Vagina (tissue), 2 donors: ENCODE results near the gene DLG2. TPM values are rescaled to one million over a fixed set of nuclear protein-coding genes. Genes with fewer than 3 reads are reported as not detected.

Source experiments
- DNase-seq, 2 donors: peaks; one replicate each; pipeline ENCODE4 v3.0.0-alpha.2; 2017; ENCODE audit errors: extremely low spot score in 2 of 2
- H3K27ac ChIP-seq: fragments of 200-600 bp; sonication (generic); one replicate; pipeline ENCODE4 v1.5.1; 2019
- H3K27me3 ChIP-seq: fragments of 200-600 bp; sonication (generic); one replicate; pipeline ENCODE4 v1.5.1; 2019
- H3K36me3 ChIP-seq, 2 donors: fragments of 200-600 bp; sonication (generic); one replicate each; pipeline ENCODE4 v1.5.1; 2017 to 2019
- H3K4me1 ChIP-seq: fragments of 200-600 bp; sonication (generic); one replicate; pipeline ENCODE4 v1.5.1; 2019
- H3K4me3 ChIP-seq, 2 donors: fragments of 200-600 bp; sonication (generic); 1 replicate in 1 of 2; 2 replicates in 1 of 2; pipeline ENCODE4 v1.5.1; 2016 to 2019
- H3K9me3 ChIP-seq: fragments of 200-600 bp; sonication (generic); one replicate; pipeline ENCODE4 v1.5.1; 2019
- POLR2A ChIP-seq, 2 donors: fragments of 450-650 bp; IDR thresholded peaks; one replicate each; pipeline ENCODE4 v1.6.1; 2017; ENCODE audit warnings: antibody characterized with exemption in 2 of 2, mild to moderate bottlenecking in 2 of 2, moderate library complexity in 2 of 2
- POLR2AphosphoS5 ChIP-seq, 2 donors: sonication (generic); formaldehyde crosslinking; IDR thresholded peaks; one replicate each; pipeline ENCODE4 v1.9.0; 2017; ENCODE audit warnings: antibody characterized with exemption in 2 of 2, mild to moderate bottlenecking in 2 of 2, low read depth in 1 of 2; ENCODE audit not compliant: insufficient read depth in 1 of 2
- intact Hi-C: fragments of 100-400 bp; cut with DNase I; formaldehyde crosslinking; loops from one replicate; pipeline ENCODE4 v1.15.1; 2023
- total RNA-seq: library from RNA; depleted of rRNA; stranded (reverse); fragments of >200 nt; gene quantifications from one replicate; pipeline ENCODE4 v1.2.3, GENCODE V29; 2016
- TF ChIP-seq, protein P1 (sequence below), 3 experiments: fragments of 450-650 bp in 2 of 3; fragments of 200-600 bp in 1 of 3; sonication (generic) in 1 of 3; IDR thresholded peaks; one replicate each; pipeline ENCODE4 v1.5.1; 2017 to 2019; ENCODE audit warnings: antibody characterized with exemption in 3 of 3, mild to moderate bottlenecking in 2 of 3, moderate library complexity in 2 of 3

Gene DLG2
- total RNA-seq, 1 donor from 2014 or later: 10.1 TPM

DNA sequence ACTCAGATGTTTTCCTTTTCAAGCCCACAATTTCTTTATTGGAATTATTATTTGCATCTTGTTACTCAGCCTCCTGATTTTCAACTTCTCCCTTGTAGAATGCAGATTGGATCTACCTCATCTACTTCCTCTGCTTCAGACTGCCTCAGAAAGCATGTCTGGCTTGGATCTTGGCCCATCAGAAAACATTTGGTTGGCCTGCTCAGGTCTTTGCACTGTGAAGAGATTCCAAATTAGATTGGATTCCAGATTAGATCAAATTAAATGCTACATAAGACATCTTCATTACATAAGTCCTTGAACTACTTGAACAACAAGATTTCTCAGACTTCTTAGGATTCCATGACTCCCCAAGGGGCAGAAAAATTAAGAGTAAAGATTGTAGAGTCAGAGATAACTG, 358.0 kb downstream of the DLG2 start:
- no peak for TF ChIP-seq POLR2AphosphoS5 (IDR thresholded peaks at IDR 0.05; ENCODE audit: insufficient read depth in 1 of 2, low read depth in 1 of 2)
- TF ChIP-seq POLR2A (IDR thresholded peaks at IDR 0.05): no peak
- TF ChIP-seq, protein P1, sequence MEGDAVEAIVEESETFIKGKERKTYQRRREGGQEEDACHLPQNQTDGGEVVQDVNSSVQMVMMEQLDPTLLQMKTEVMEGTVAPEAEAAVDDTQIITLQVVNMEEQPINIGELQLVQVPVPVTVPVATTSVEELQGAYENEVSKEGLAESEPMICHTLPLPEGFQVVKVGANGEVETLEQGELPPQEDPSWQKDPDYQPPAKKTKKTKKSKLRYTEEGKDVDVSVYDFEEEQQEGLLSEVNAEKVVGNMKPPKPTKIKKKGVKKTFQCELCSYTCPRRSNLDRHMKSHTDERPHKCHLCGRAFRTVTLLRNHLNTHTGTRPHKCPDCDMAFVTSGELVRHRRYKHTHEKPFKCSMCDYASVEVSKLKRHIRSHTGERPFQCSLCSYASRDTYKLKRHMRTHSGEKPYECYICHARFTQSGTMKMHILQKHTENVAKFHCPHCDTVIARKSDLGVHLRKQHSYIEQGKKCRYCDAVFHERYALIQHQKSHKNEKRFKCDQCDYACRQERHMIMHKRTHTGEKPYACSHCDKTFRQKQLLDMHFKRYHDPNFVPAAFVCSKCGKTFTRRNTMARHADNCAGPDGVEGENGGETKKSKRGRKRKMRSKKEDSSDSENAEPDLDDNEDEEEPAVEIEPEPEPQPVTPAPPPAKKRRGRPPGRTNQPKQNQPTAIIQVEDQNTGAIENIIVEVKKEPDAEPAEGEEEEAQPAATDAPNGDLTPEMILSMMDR (IDR thresholded peaks at IDR 0.05): no peak
- Histone ChIP-seq H3K36me3 (no peaks in the 10 kb centered on the region), H3K27ac (no peak overlapping the region), H3K4me3 (no peak overlapping the region), H3K27me3 (no peaks in the 10 kb centered on the region), H3K9me3 (no peaks in the 10 kb centered on the region), H3K4me1 (no peaks in the 10 kb centered on the region)
- intact Hi-C loops: no loop called here
- no peak for DNase-seq

DNA sequence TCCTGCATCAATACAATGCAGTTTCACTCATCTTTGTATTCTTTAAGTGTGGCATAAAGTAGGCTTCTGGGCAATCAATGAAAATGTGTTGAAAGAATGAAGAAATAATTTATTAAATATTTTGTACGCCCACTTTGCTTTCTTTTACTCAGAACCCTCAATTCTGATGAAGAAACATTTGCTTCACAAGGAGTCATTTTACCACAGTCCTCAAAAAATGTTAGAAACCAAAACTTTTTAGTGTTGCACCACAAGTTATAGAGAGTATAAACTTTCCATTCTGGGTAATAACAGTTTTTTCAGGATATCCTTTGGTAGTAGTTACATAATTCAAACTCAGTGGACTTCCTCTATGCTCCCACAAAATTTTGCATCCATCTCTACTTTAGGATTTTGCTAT, 360.5 kb downstream of the DLG2 start:
- Histone ChIP-seq H3K27ac (no peak overlapping the region), H3K4me1 (no peaks in the 10 kb centered on the region), H3K36me3 (no peaks in the 10 kb centered on the region), H3K4me3 (no peak overlapping the region), H3K9me3 (no peaks in the 10 kb centered on the region), H3K27me3 (no peaks in the 10 kb centered on the region)
- no peak for TF ChIP-seq POLR2AphosphoS5 (IDR thresholded peaks at IDR 0.05; ENCODE audit: insufficient read depth in 1 of 2, low read depth in 1 of 2)
- TF ChIP-seq, protein P1 (IDR thresholded peaks at IDR 0.05): no peak
- TF ChIP-seq POLR2A (IDR thresholded peaks at IDR 0.05): no peak
- no peak for DNase-seq
- intact Hi-C loops: no loop called here

DNA sequence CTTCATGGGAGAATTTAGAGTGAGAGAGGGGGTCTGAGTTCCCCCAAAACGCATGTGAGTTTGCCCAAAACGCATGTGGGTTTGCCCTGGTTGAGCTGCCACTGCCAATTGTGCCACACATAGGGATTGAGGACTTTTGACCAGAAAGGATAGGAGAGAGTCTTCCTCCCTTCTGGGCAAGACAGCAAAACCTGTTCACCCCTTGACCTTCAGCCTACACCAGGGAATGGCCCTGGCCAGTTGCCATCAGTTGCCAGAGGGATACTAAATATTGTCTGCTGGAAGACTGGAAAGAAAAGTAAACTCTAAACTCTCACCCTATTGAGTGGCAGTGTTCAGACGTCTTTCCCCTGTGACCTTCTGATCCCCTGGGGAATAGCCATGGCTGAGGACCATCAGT, 363.8 kb downstream of the DLG2 start:
- Histone ChIP-seq H3K4me1 (no peaks in the 10 kb centered on the region), H3K27ac (no peak overlapping the region), H3K36me3 (no peaks in the 10 kb centered on the region), H3K9me3 (no peaks in the 10 kb centered on the region), H3K27me3 (no peaks in the 10 kb centered on the region), H3K4me3 (no peak overlapping the region)
- TF ChIP-seq POLR2AphosphoS5 (IDR thresholded peaks at IDR 0.05; ENCODE audit: insufficient read depth in 1 of 2, low read depth in 1 of 2): no peak
- TF ChIP-seq POLR2A (IDR thresholded peaks at IDR 0.05): no peak
- TF ChIP-seq, protein P1 (IDR thresholded peaks at IDR 0.05): no peak
- intact Hi-C loops: no loop called here
- no peak for DNase-seq

DNA sequence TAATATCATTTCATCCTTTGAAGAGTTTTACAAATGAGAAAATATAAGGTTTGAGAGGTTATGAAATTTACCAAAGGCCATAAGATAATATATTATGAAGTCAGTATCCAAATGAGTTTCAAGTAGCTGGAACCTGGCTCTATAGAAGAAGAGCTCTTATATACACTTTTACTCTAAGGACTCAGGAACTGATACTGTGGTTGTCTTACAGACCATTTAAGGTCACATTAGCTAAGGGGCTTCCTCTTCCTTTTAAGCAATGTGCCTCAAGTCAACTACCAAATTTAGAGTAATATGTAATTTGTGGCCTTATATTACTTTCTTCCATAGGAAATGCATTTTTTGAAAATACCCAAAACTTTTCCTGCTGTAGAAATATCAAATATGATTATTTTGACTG, 369.3 kb downstream of the DLG2 start:
- Histone ChIP-seq H3K36me3 (no peaks in the 10 kb centered on the region), H3K4me1 (no peaks in the 10 kb centered on the region), H3K27me3 (no peaks in the 10 kb centered on the region), H3K4me3 (no peak overlapping the region), H3K27ac (no peak overlapping the region), H3K9me3 (no peaks in the 10 kb centered on the region)
- intact Hi-C loops: no loop called here
- no peak for DNase-seq
- TF ChIP-seq POLR2AphosphoS5 (IDR thresholded peaks at IDR 0.05; ENCODE audit: insufficient read depth in 1 of 2, low read depth in 1 of 2): no peak
- TF ChIP-seq POLR2A (IDR thresholded peaks at IDR 0.05): no peak

DNA sequence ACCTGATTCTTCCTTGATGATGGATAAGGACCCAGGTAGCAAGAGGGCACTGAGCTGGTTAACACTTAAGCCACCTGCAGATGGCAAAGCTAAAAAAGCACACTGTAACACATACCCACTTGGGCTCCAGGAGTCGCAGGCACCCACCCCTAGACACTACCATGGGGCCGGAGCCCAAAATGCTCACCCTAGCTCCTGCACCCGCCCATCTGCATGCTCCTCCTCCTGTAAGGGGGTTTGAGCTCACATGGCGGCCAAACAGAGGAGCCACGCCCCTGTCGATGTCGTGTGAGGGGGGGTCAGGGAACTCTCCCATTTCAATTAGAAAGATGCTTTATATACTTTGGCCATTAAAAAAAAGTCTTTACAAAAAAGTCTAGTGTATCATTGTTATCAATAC, 370.7 kb downstream of the DLG2 start:
- H3K36me3 ChIP-seq: no peaks in the 10 kb centered on the region
- no peaks in the 10 kb centered on the region for H3K9me3 ChIP-seq
- H3K4me3 ChIP-seq: no peak overlapping the region
- H3K4me1 ChIP-seq: no peaks in the 10 kb centered on the region
- no peak for DNase-seq
- H3K27ac ChIP-seq: no peak overlapping the region
- TF ChIP-seq, protein P1 (IDR thresholded peaks at IDR 0.05): no peak
- TF ChIP-seq POLR2AphosphoS5 (IDR thresholded peaks at IDR 0.05; ENCODE audit: insufficient read depth in 1 of 2, low read depth in 1 of 2) (no peak), POLR2A (IDR thresholded peaks at IDR 0.05) (no peak)
- H3K27me3 ChIP-seq: no peaks in the 10 kb centered on the region
- intact Hi-C loops: no loop called here

DNA sequence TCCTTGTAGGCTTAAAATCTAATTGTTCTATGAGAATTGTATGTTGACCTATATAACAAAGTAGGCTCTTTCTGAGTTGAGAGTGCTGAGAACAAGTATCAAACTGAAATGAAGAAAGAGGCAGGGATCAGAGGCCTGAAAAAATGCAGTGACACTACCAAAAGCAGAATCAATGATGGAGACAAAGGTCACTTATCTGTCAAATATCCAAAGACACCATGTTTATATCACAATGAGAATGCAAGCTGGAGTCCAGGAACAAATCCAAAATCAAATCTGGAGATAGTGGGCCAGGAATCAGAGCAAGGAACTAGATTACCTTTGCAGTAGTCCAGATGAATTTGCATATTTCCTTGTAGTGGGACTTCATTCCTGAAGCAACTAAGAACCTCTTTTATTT, 377.7 kb downstream of the DLG2 start:
- no peaks in the 10 kb centered on the region for H3K27me3 ChIP-seq
- H3K36me3 ChIP-seq: no peaks in the 10 kb centered on the region
- H3K9me3 ChIP-seq: no peaks in the 10 kb centered on the region
- DNase-seq: no peak
- intact Hi-C loops: no loop called here
- TF ChIP-seq, protein P1 (IDR thresholded peaks at IDR 0.05): no peak
- TF ChIP-seq POLR2A (IDR thresholded peaks at IDR 0.05) (no peak), POLR2AphosphoS5 (IDR thresholded peaks at IDR 0.05; ENCODE audit: insufficient read depth in 1 of 2, low read depth in 1 of 2) (no peak)
- no peaks in the 10 kb centered on the region for H3K4me1 ChIP-seq
- no peak overlapping the region for H3K27ac ChIP-seq
- no peak overlapping the region for H3K4me3 ChIP-seq
